ENCODE results near the gene LAG3.

- no peak for TF ChIP-seq CEBPB (IDR thresholded peaks at IDR 0.05)
- TF ChIP-seq TEAD4 (IDR thresholded peaks at IDR 0.05) = no peak
Observed at GRCh38 chr12:6787309-6787708, 15.0 kb downstream of the LAG3 start.

All from Ishikawa (cell line).